ENCODE data around the gene DIAPH2. TPM values are rescaled to one million over a fixed set of nuclear protein-coding genes. Genes with fewer than 3 reads are reported as not detected.

The DIAPH2 gene
- total RNA-seq, 4 donors from 2014 or later = 39.5 to 61.0 (median 56.5) TPM

DNA sequence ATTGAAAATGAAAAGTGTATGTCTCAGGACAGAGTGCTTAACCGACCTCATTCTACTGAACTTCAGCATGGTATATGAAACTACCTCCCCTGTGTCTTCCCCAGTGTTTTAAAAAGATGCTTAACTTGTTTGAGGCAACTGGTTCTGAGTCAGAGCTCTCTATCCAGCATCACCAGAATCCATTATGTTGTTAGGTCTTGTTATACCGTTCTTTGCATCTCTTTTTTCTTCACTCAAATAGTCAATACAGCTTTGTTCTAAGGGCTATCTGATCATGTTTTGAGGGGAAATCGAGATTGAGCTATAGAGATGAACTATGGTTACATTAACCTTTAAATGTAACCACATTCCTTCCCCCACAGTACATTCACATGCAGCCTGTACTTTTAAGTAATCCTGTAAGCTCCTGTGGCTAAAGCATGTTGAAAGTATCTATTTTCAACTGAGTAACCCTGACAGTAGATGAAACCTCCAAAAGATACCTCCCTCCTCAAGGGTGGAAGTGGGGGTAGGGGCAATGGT lies 713.4 kb downstream of the DIAPH2 start:
- intact Hi-C loops (cut with DNase I; ENCODE audit: low total_unique reads) (no loop called here), in situ Hi-C loops (cut with MboI; ENCODE audit: low pct_ligation_motif_present in 1 of 4, low pct_unique_long_range_greater_than_20kb in 1 of 4, low sequenced_read_pairs in 3 of 4) (no loop called here)
- DNase-seq = no peak
- H3K27ac ChIP-seq = no peak overlapping the region
- H3K4me3 ChIP-seq = no peak overlapping the region
- H3K4me1 ChIP-seq = peaks cover 0 to 5% (median 0%) of the 10 kb centered on the region in 4 donors
- H3K9me3 ChIP-seq = no peaks in the 10 kb centered on the region
- no peak for TF ChIP-seq EP300 (IDR thresholded peaks at IDR 0.05; ENCODE audit: low read depth)
- no peaks in the 10 kb centered on the region for H3K27me3 ChIP-seq
- no peaks in the 10 kb centered on the region for H3K36me3 ChIP-seq
- WGBS, 2 donors (ENCODE audit: low coverage in 1 of 2) = 53 to 80% methylated on average over 1 to 3 of the region's 3 CpGs

- H3K4me1 ChIP-seq = peaks cover 0 to 5% (median 0%) of the 10 kb centered on the region in 4 donors
- H3K36me3 ChIP-seq = no peaks in the 10 kb centered on the region
- H3K4me3 ChIP-seq = no peak overlapping the region
- intact Hi-C loops (cut with DNase I; ENCODE audit: low total_unique reads) (no loop called here), in situ Hi-C loops (cut with MboI; ENCODE audit: low pct_ligation_motif_present in 1 of 4, low pct_unique_long_range_greater_than_20kb in 1 of 4, low sequenced_read_pairs in 3 of 4) (no loop called here)
- H3K27me3 ChIP-seq = no peaks in the 10 kb centered on the region
- H3K27ac ChIP-seq = no peak overlapping the region
- no peak for DNase-seq
- no peak for TF ChIP-seq POLR2AphosphoS5 (IDR thresholded peaks at IDR 0.05)
- no peak for TF ChIP-seq CTCF (IDR thresholded peaks at IDR 0.05)
- TF ChIP-seq POLR2A (IDR thresholded peaks at IDR 0.05) = no peak
- TF ChIP-seq EP300 (IDR thresholded peaks at IDR 0.05; ENCODE audit: low read depth) = no peak
- H3K9me3 ChIP-seq = no peaks in the 10 kb centered on the region
- 51% methylated on average over 2 of the region's 2 CpGs; no CpG with 5 or more reads in 1 of the 2 donors for WGBS, 2 donors (ENCODE audit: low coverage in 1 of 2)
These were observed 714.8 kb downstream of the DIAPH2 start for GRCh38 chrX:97399400-97399799.

GRCh38 chrX:97400492-97400891 lies 715.9 kb downstream of the DIAPH2 start:
- Histone ChIP-seq H3K4me3 (no peak overlapping the region), H3K4me1 (peaks cover 0 to 5% (median 0%) of the 10 kb centered on the region in 4 donors), H3K27ac (no peak overlapping the region), H3K9me3 (no peaks in the 10 kb centered on the region), H3K36me3 (no peaks in the 10 kb centered on the region), H3K27me3 (no peaks in the 10 kb centered on the region)
- no peak for DNase-seq
- TF ChIP-seq POLR2A (IDR thresholded peaks at IDR 0.05) (no peak), EP300 (IDR thresholded peaks at IDR 0.05; ENCODE audit: low read depth) (no peak), CTCF (IDR thresholded peaks at IDR 0.05) (no peak), POLR2AphosphoS5 (IDR thresholded peaks at IDR 0.05) (no peak)
- in situ Hi-C loops (cut with MboI; ENCODE audit: low pct_ligation_motif_present in 1 of 4, low pct_unique_long_range_greater_than_20kb in 1 of 4, low sequenced_read_pairs in 3 of 4) = no loop called here
- intact Hi-C loops (cut with DNase I; ENCODE audit: low total_unique reads) = no loop called here

DNA sequence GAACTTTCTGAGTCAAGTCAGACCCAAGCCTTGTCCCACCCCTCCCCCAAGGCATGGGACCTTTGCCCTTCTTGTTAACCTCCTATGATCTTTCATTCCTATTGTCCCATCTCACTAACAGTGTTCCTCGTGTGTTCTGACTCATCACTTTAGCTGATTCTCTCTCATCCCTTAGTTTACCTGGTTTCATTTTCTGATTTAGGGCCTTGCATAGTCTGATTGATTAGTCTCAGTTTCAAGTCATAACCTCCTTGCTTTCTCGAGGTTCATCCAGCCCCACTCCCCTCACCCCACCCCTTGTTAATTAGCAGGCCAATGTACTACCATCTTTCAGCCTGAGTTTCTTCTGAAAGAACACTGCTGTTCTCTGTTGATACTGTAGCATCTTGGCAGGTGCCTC lies 716.5 kb downstream of the DIAPH2 start:
- in situ Hi-C loops (cut with MboI; ENCODE audit: low pct_ligation_motif_present in 1 of 4, low pct_unique_long_range_greater_than_20kb in 1 of 4, low sequenced_read_pairs in 3 of 4) (no loop called here), intact Hi-C loops (cut with DNase I; ENCODE audit: low total_unique reads) (no loop called here)
- Histone ChIP-seq H3K9me3 (no peaks in the 10 kb centered on the region), H3K36me3 (no peaks in the 10 kb centered on the region), H3K4me1 (peaks cover 0 to 5% (median 0%) of the 10 kb centered on the region in 4 donors), H3K27ac (no peak overlapping the region), H3K27me3 (no peaks in the 10 kb centered on the region), H3K4me3 (no peak overlapping the region)
- WGBS, 2 donors (ENCODE audit: low coverage in 1 of 2) = 38 to 60% methylated on average over 2 of the region's 2 CpGs
- TF ChIP-seq EP300 (IDR thresholded peaks at IDR 0.05; ENCODE audit: low read depth) = no peak
- TF ChIP-seq CTCF (IDR thresholded peaks at IDR 0.05) = no peak
- TF ChIP-seq POLR2AphosphoS5 (IDR thresholded peaks at IDR 0.05) = no peak
- no peak for DNase-seq

DNA sequence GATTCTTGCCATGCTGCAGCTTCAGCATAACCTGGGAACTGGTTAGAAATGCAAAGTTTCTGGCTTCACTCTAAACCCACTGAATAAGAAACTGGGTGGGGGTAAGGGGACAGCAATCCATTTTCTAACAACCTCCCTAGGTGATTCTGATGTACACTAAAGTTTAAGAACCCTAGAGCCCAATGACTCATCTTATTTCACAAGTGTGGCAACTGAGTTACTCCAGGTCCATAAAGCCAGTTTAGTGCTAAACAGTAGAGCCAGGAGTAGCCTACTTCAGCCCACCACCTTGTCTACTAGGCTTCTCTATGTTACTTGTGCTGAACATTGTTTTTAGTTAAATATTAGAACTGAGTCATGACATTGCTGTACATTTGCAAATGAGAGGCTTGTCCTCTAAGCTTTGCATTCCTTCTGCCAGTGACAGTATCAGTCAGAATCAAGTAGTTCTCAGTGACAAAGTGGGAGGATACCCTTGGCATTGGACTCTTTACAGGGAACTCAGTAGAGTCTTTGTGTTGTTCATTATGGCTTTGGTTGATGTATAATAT lies 717.0 kb downstream of the DIAPH2 start:
- no peak for DNase-seq
- in situ Hi-C loops (cut with MboI; ENCODE audit: low pct_ligation_motif_present in 1 of 4, low pct_unique_long_range_greater_than_20kb in 1 of 4, low sequenced_read_pairs in 3 of 4) = no loop called here
- Histone ChIP-seq H3K4me1 (peaks cover 0 to 5% (median 0%) of the 10 kb centered on the region in 4 donors), H3K36me3 (no peaks in the 10 kb centered on the region), H3K9me3 (no peaks in the 10 kb centered on the region), H3K27ac (no peak overlapping the region), H3K4me3 (no peak overlapping the region), H3K27me3 (no peaks in the 10 kb centered on the region)
- TF ChIP-seq POLR2A (IDR thresholded peaks at IDR 0.05) = no peak
- no peak for TF ChIP-seq CTCF (IDR thresholded peaks at IDR 0.05)
- TF ChIP-seq POLR2AphosphoS5 (IDR thresholded peaks at IDR 0.05) = no peak
- no peak for TF ChIP-seq EP300 (IDR thresholded peaks at IDR 0.05; ENCODE audit: low read depth)
- intact Hi-C loops (cut with DNase I; ENCODE audit: low total_unique reads) = no loop called here
